ENCODE measurements around the gene CEP19.

CEP19 gene

GRCh38 chr3:196757876-196758739 lies 46.1 kb upstream of the CEP19 start:
- Histone ChIP-seq H3K27ac (ENCODE audit: extremely low read depth, low read depth, low read length) (no peak overlapping the region), H3K36me3 (ENCODE audit: control insufficient read depth in 2 of 2, insufficient read depth in 1 of 2, low read length in 2 of 2) (no peaks in the 10 kb centered on the region), H3K9me3 (ENCODE audit: control insufficient read depth, insufficient read depth, low read depth, low read length) (no peaks in the 10 kb centered on the region), H3K4me1 (ENCODE audit: control insufficient read depth, insufficient read depth, low read length) (no peaks in the 10 kb centered on the region), H3K4me3 (ENCODE audit: low read depth, low read length) (no peak overlapping the region)
- CTCF ChIA-PET = interaction anchor here (0.7 kb wide), 1 partner anchor 108 kb away, joined by 3 read pairs; no protein-coding TSS in a partner anchor
- POLR2A ChIA-PET = no interaction called here
- TF ChIP-seq ZFP37 (tag by site-specific recombination; IDR thresholded peaks at IDR 0.05) (0 out of 2 replicates have a peak, but pooled peaks have one; percentile 27), SETDB1 (IDR thresholded peaks at IDR 0.05; ENCODE audit: insufficient read length, low read length) (peak; percentile 13), HIC1 (tag by site-specific recombination; IDR thresholded peaks at IDR 0.05) (0 out of 2 replicates have a peak, but pooled peaks have one; percentile 20), ZNF558 (tag by site-specific recombination; IDR thresholded peaks at IDR 0.05) (peak; percentile 61; the same call in 1 of the 2 replicates), ZNF223 (tag by site-specific recombination; IDR thresholded peaks at IDR 0.05) (no peak), ZNF629 (tag by site-specific recombination; IDR thresholded peaks at IDR 0.05) (peak; percentile 45), ZNF366 (tag by site-specific recombination; conservative IDR thresholded peaks at IDR 0.05) (no peak), PRDM6 (tag by site-specific recombination; IDR thresholded peaks at IDR 0.05) (0 out of 2 replicates have a peak, but pooled peaks have one; percentile 15)
- TF ChIP-seq, protein P1, sequence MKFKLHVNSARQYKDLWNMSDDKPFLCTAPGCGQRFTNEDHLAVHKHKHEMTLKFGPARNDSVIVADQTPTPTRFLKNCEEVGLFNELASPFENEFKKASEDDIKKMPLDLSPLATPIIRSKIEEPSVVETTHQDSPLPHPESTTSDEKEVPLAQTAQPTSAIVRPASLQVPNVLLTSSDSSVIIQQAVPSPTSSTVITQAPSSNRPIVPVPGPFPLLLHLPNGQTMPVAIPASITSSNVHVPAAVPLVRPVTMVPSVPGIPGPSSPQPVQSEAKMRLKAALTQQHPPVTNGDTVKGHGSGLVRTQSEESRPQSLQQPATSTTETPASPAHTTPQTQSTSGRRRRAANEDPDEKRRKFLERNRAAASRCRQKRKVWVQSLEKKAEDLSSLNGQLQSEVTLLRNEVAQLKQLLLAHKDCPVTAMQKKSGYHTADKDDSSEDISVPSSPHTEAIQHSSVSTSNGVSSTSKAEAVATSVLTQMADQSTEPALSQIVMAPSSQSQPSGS (tag by site-specific recombination; IDR thresholded peaks at IDR 0.05; ENCODE audit: low read depth) = peak; percentile 82

- peak; percentile 87 for TF ChIP-seq SETDB1 (IDR thresholded peaks at IDR 0.05; ENCODE audit: insufficient read length, low read length)
- no peak for TF ChIP-seq SP2 (tag by site-specific recombination; IDR thresholded peaks at IDR 0.05)
- TF ChIP-seq, protein P2, sequence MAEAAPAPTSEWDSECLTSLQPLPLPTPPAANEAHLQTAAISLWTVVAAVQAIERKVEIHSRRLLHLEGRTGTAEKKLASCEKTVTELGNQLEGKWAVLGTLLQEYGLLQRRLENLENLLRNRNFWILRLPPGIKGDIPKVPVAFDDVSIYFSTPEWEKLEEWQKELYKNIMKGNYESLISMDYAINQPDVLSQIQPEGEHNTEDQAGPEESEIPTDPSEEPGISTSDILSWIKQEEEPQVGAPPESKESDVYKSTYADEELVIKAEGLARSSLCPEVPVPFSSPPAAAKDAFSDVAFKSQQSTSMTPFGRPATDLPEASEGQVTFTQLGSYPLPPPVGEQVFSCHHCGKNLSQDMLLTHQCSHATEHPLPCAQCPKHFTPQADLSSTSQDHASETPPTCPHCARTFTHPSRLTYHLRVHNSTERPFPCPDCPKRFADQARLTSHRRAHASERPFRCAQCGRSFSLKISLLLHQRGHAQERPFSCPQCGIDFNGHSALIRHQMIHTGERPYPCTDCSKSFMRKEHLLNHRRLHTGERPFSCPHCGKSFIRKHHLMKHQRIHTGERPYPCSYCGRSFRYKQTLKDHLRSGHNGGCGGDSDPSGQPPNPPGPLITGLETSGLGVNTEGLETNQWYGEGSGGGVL (tag by site-specific recombination; IDR thresholded peaks at IDR 0.05) = no peak
- H3K27ac ChIP-seq (ENCODE audit: extremely low read depth, low read depth, low read length) = no peak overlapping the region
- no peaks in the 10 kb centered on the region for H3K9me3 ChIP-seq (ENCODE audit: control insufficient read depth, insufficient read depth, low read depth, low read length)
- ChIA-PET POLR2A (no interaction called here), CTCF (no interaction called here)
- H3K36me3 ChIP-seq (ENCODE audit: control insufficient read depth in 2 of 2, insufficient read depth in 1 of 2, low read length in 2 of 2) = no peaks in the 10 kb centered on the region
- H3K4me3 ChIP-seq (ENCODE audit: low read depth, low read length) = no peak overlapping the region
- no peaks in the 10 kb centered on the region for H3K4me1 ChIP-seq (ENCODE audit: control insufficient read depth, insufficient read depth, low read length)
These were observed 44.7 kb upstream of the CEP19 start for GRCh38 chr3:196756732-196757131.

Data from HEK293 (cell line).